ENCODE data around the gene ARMC8.

The ARMC8 gene

DNA sequence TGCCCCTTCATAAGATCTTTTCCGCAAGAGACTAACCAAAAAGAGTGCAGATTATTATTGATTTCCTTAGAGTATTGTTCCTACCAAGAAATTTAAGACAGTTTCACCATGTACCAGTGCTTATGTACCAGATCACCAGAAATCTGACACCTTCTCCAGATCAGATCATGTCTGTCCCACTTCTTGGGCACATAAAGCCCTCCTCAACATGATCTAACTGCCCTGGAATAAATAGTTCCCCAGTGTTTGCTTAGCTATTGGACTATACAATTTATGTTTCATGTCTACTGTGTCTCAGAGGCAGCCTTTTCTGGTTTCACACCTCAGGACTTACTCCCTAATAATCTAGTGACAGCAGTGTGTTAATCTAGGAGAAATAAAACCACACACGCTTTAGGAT lies 95.7 kb downstream of the ARMC8 start:
- CTCF ChIA-PET, result interaction anchor here (0.8 to 1.2 kb wide), 2 partner anchors 10 to 312 kb away, joined by 3 read pairs; no protein-coding TSS in a partner anchor
- no peak overlapping the region for H3K27ac Mint-ChIP-seq
- H3K4me3 Mint-ChIP-seq, result no peak overlapping the region
- no peaks in the 10 kb centered on the region for H3K27me3 Mint-ChIP-seq
- H3K4me1 Mint-ChIP-seq, result no peaks in the 10 kb centered on the region
- H3K9me3 Mint-ChIP-seq, result no peaks in the 10 kb centered on the region
- H3K36me3 Mint-ChIP-seq, result peaks cover 10% of the 10 kb centered on the region
- no peak for DNase-seq

DNA sequence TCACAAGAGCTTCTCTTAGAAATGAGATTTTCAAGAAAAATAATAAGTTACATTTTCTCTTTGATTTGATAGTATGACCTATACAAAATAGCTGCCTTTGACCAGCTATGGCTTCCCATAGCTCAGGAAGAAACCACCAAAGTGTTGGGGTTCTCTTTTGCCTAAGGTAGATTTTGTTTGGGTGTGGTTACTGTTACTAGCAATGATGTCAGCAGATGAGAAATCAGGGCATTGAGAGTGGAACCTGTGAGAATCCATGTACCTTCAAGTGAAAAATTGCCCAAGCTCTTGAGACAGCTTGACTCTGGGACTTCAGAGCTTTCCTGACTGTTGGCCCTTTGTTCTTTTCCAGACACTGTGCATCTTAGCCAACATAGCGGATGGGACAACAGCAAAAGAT lies 97.0 kb downstream of the ARMC8 start:
- H3K4me3 Mint-ChIP-seq, result no peak overlapping the region
- H3K27me3 Mint-ChIP-seq, result no peaks in the 10 kb centered on the region
- no peaks in the 10 kb centered on the region for H3K4me1 Mint-ChIP-seq
- no peaks in the 10 kb centered on the region for H3K9me3 Mint-ChIP-seq
- CTCF ChIA-PET, result interaction anchor here (0.7 to 1.2 kb wide), 4 partner anchors 9 to 165 kb away, joined by 3 to 4 read pairs (median 3); no protein-coding TSS in a partner anchor
- no peak for DNase-seq
- H3K27ac Mint-ChIP-seq, result no peak overlapping the region
- peaks cover 18% of the 10 kb centered on the region for H3K36me3 Mint-ChIP-seq

DNA sequence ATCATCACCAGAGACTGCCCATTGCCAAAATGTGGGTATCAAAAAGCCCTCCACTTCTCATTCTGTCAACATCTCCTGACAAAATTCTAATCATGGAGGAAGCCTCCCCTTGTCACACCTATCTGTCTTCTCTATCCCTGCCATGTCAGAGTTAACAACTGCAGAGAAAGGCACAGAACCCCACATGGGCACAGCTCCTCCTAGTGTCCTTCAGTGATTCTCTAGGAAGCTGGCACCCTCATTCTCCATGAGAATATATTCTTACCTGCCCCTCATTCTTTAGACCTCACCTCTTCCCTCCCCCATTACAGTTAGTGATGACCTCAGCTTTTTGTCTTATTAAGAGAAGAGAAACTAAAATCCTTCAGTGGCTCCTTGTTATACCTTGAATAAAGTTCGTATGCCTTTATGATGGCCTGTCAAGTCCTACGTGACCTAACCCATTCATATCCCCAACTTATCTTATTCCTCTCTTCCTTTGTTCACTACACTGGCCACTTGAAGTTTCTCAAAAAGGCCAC lies 97.9 kb downstream of the ARMC8 start:
- H3K27me3 Mint-ChIP-seq, result no peaks in the 10 kb centered on the region
- H3K27ac Mint-ChIP-seq, result no peak overlapping the region
- peaks cover 24% of the 10 kb centered on the region for H3K36me3 Mint-ChIP-seq
- no peak for DNase-seq
- no peak overlapping the region for H3K4me3 Mint-ChIP-seq
- CTCF ChIA-PET, result interaction anchor here (1.1 kb wide), 1 partner anchor 9 kb away, joined by 3 read pairs; no protein-coding TSS in a partner anchor
- no peaks in the 10 kb centered on the region for H3K9me3 Mint-ChIP-seq
- H3K4me1 Mint-ChIP-seq, result no peaks in the 10 kb centered on the region

DNA sequence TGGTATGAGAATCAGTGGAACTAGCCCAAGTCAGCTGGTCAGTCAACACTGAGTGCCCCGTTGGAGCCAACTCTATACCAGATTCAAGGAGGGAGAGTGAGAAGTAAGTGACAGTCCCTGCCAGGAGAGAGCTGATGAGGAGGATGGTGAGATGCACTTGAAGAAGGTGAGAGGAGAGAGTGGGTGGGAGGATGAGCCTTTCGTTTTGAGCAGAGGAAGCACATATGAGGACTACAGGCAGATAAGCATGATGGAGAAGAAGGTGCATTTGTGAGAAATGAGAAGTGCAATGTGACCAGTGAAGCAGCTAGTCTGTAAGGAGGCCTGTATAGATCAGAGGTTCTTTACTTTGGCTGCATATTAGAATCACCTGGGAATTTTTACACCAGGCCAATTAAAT lies 102.2 kb downstream of the ARMC8 start:
- no peaks in the 10 kb centered on the region for H3K4me1 Mint-ChIP-seq

DNA sequence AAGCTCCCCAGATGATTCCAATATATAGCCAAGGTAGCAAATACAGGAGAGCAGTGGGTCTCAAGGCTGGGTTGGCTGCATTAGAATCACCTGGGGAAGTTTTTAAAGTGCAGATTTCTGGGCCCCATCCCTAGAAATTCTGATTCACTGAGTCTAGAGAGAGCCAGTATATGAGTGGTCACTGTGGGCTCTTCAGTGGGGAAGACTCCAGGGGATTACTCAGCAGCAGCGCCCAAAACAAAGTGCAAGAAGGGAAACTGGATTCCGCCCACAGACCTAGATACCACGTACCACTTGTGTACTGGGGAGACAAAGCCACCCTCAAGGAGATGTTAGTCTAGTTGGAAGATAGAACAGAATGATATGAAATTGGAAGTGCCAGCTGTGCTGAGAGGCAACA lies 102.6 kb downstream of the ARMC8 start:
- Mint-ChIP-seq H3K27me3 (no peaks in the 10 kb centered on the region), H3K27ac (no peak overlapping the region), H3K9me3 (no peaks in the 10 kb centered on the region), H3K4me1 (no peaks in the 10 kb centered on the region), H3K4me3 (no peak overlapping the region), H3K36me3 (peaks cover 36% of the 10 kb centered on the region)
- CTCF ChIA-PET, result no interaction called here
- DNase-seq, result no peak

More for the DNA sequence above, 102.2 kb downstream of the ARMC8 start:
- CTCF ChIA-PET, result no interaction called here
- Mint-ChIP-seq H3K9me3 (no peaks in the 10 kb centered on the region), H3K36me3 (peaks cover 36% of the 10 kb centered on the region), H3K27ac (no peak overlapping the region), H3K4me3 (no peak overlapping the region), H3K27me3 (no peaks in the 10 kb centered on the region)
- no peak for DNase-seq

DNA sequence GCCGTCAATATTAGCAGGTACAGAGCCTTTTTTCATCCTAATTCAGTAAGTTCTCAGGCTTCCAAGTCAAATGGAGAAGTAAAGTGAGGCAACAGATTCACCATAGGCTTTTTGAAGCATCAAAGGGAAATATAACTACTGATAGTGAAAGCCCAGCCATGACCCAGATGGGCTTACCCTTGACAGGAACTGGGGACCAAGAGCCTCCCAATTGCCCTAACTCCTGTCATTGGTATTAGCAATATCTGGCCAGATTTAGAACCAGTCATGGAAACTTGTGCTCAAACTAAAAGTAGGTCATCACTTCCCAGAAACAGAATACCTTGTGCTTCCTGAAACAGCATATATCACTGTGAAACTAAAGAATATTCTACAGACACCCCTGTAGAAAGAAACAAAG lies 109.5 kb downstream of the ARMC8 start:
- CTCF ChIA-PET, result interaction anchor here (0.6 kb wide), 1 partner anchor 252 kb away, joined by 3 read pairs; no protein-coding TSS in a partner anchor
- Mint-ChIP-seq H3K27me3 (no peaks in the 10 kb centered on the region), H3K27ac (no peak overlapping the region), H3K9me3 (no peaks in the 10 kb centered on the region), H3K4me1 (peaks cover 14% of the 10 kb centered on the region), H3K36me3 (peaks cover 43% of the 10 kb centered on the region), H3K4me3 (no peak overlapping the region)
- DNase-seq, result no peak

DNA sequence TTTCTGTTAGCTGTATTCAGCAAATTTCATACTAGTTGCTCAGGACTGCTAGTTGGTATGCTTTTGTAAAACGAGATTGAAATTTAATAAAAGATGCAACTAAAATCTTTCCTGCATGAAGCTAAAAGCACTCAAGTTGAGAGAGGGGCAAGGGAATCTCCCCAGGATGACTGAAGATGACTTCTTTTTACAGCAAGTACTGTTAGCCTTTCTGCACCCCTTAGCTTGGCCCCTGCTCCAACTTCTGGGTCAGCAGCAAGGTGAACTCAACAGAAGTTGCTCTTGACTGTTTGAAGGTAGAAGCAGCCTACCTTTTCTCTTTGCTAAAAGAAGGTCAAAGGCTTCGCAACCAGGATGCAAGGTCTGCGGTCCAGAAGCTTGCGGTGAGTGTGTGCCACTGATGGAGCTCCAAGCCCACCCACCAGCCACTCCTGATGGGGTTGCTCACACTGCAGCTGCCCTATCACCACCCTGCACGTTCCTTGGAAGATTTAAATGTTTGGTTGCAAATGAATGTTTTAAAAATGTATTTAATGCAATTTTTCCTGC lies 110.0 kb downstream of the ARMC8 start:
- no peak for DNase-seq
- H3K9me3 Mint-ChIP-seq, result no peaks in the 10 kb centered on the region
- H3K27ac Mint-ChIP-seq, result no peak overlapping the region
- H3K27me3 Mint-ChIP-seq, result no peaks in the 10 kb centered on the region
- CTCF ChIA-PET, result interaction anchor here (0.6 kb wide), 1 partner anchor 252 kb away, joined by 3 read pairs; no protein-coding TSS in a partner anchor
- peaks cover 14% of the 10 kb centered on the region for H3K4me1 Mint-ChIP-seq
- peaks cover 41% of the 10 kb centered on the region for H3K36me3 Mint-ChIP-seq
- H3K4me3 Mint-ChIP-seq, result no peak overlapping the region

DNA sequence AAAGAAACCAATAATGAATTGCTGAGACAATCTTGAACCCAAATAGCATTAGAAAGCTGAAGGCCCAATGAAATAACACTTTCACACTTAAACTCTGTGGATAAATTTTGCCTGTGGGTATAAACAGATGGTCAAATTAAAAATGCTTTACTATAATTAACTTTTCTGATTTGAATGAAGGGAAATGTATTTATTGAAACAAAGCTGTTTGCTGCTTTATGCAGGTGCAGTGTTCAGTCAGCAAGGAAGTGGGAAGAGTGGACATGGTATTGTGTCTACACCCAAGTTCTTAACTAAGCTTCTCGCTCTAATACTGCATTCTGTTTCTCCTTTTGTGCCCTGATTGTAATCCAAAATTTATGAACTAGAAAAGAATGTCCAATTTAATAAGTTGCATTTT lies 110.8 kb downstream of the ARMC8 start:
- CTCF ChIA-PET, result no interaction called here

DNA sequence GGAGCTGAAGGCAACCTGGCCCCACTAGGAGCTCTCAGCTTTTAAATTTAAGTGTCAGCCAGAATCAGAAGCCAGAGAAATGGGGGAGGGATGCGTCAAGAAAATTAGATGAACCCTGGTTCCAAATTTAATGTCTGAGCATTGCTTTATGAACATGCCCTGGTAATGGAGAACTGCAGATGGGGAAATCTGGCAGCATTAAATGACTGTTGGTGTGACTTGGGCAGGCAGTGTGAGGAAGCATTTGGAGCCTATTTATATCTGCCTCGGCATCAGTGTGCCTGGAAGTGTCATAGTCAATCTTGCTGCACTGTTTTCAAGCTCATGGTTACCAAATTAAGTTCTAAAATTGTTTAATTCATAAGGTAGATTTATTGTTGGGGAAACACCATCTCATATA lies 113.5 kb downstream of the ARMC8 start:
- Mint-ChIP-seq H3K4me3 (no peak overlapping the region), H3K36me3 (peaks cover 24% of the 10 kb centered on the region), H3K27me3 (no peaks in the 10 kb centered on the region), H3K9me3 (no peaks in the 10 kb centered on the region), H3K4me1 (peaks cover 14% of the 10 kb centered on the region), H3K27ac (no peak overlapping the region)
- no peak for DNase-seq
- CTCF ChIA-PET, result interaction anchor here (1.3 kb wide), 1 partner anchor 28 kb away, joined by 3 read pairs; no protein-coding TSS in a partner anchor

More for the DNA sequence above, 110.8 kb downstream of the ARMC8 start:
- peaks cover 14% of the 10 kb centered on the region for H3K4me1 Mint-ChIP-seq
- no peaks in the 10 kb centered on the region for H3K27me3 Mint-ChIP-seq
- H3K27ac Mint-ChIP-seq, result no peak overlapping the region
- H3K4me3 Mint-ChIP-seq, result no peak overlapping the region
- H3K9me3 Mint-ChIP-seq, result no peaks in the 10 kb centered on the region
- H3K36me3 Mint-ChIP-seq, result peaks cover 36% of the 10 kb centered on the region
- DNase-seq, result no peak

DNA sequence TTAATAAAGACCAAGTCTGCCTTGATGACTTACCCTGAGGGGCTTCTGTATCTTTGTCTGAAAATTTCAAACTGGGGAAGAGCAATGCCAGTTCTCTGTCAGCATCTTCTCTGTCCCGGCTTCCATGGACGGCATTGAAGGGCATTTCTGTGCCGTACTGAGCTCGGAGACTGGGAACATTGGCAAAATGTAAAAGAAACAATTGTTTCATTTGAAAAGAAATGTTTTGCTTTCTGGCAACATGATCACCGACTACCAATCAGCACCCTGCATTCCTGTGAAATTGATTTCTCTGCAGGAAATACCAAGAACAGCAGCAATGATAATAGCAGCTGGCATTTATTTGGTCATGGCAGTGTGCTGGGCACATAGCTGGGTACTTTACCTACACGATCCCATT lies 116.4 kb downstream of the ARMC8 start:
- H3K27ac Mint-ChIP-seq, result no peak overlapping the region
- H3K4me3 Mint-ChIP-seq, result no peak overlapping the region
- no peaks in the 10 kb centered on the region for H3K27me3 Mint-ChIP-seq
- DNase-seq, result no peak
- H3K9me3 Mint-ChIP-seq, result peaks cover 10% of the 10 kb centered on the region
- no peaks in the 10 kb centered on the region for H3K4me1 Mint-ChIP-seq
- peaks cover 9% of the 10 kb centered on the region for H3K36me3 Mint-ChIP-seq
- CTCF ChIA-PET, result no interaction called here

DNA sequence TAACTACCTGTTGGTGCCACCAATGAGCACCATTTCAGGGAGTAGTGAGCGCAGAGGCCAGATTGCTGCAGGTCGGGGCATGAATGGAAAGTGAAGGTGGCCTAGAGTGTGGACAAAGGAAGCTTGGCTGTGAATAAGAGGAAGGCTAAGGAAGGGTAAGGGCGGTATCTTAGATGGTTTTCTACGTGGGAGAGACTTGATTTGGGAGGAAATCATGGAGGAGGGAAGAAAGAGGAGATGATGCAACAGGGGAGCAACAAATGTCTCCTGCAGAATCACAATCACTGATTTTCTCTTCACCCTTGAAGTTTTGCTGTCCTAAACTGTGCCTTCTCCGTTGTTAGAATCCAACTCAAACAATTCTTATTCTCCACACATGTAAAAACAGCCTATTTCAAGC lies 120.8 kb downstream of the ARMC8 start:
- CTCF ChIA-PET, result no interaction called here
- Mint-ChIP-seq H3K4me1 (no peaks in the 10 kb centered on the region), H3K27ac (no peak overlapping the region), H3K9me3 (peaks cover 14% of the 10 kb centered on the region), H3K4me3 (no peak overlapping the region), H3K36me3 (no peaks in the 10 kb centered on the region), H3K27me3 (peaks cover 10% of the 10 kb centered on the region)
- no peak for DNase-seq

DNA sequence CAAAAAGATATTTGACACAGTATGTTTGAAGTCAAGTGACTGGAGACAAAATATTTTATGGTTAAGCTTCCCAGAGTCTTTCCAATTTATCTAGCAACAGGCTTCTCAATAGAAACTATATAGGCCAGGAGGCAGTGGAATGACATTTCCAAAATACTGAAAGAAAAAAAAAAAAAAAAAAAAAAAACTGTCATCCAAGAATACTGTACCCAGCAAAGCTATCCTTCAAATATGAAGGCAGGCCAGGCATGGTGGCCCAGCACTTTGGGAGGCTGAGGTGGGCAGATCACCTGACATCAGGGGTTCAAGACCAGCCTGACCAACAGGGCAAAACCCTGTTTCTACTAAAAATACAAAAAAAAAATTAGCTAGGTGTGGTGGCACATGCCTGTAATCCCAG lies 121.7 kb downstream of the ARMC8 start:
- Mint-ChIP-seq H3K9me3 (peaks cover 14% of the 10 kb centered on the region), H3K4me3 (no peak overlapping the region), H3K4me1 (no peaks in the 10 kb centered on the region), H3K36me3 (no peaks in the 10 kb centered on the region), H3K27me3 (peaks cover 13% of the 10 kb centered on the region), H3K27ac (no peak overlapping the region)
- CTCF ChIA-PET, result no interaction called here
- no peak for DNase-seq

DNA sequence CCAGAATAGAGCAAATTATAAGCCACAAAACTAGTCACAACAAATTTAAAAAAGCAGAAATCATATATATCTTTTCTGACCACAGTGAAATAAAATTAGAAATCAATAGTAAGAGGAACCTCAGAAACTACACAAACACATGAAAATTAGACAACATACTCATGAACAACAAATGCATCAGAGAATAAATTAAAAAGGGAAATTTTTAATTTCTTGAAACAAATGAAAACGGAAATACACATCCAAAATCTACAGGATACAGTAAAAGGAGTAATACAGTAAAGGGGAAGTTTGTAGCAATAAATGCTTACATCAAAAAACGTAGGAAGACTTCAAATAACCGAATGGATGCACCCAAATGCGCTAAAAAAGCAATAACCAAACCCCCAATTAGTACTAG lies 123.4 kb downstream of the ARMC8 start:
- peaks cover 14% of the 10 kb centered on the region for H3K9me3 Mint-ChIP-seq
- no peaks in the 10 kb centered on the region for H3K4me1 Mint-ChIP-seq
- H3K27me3 Mint-ChIP-seq, result peaks cover 20% of the 10 kb centered on the region
- no peak overlapping the region for H3K27ac Mint-ChIP-seq
- no peak for DNase-seq
- CTCF ChIA-PET, result no interaction called here
- no peak overlapping the region for H3K4me3 Mint-ChIP-seq
- H3K36me3 Mint-ChIP-seq, result no peaks in the 10 kb centered on the region

DNA sequence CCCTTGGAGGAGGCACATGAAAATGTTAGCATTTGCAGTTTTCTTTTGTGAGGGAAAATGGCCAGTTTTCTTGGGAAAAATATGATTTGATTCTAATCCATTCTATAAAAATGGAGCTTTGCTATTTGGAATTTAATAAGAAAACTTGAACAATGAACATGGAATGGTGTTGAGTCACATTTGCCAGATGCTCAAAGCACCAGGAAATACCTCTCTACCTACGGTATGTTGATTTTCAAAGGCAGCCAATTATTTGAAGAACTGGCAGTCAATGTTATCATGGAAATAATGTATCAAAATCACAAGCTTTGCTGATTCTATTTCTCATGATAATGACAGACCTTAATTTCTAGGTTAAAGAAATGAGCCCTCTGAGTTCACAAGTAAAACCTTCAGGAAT lies 127.7 kb downstream of the ARMC8 start:
- peaks cover 4% of the 10 kb centered on the region for H3K9me3 Mint-ChIP-seq
- H3K27me3 Mint-ChIP-seq, result peaks cover 15% of the 10 kb centered on the region
- H3K36me3 Mint-ChIP-seq, result no peaks in the 10 kb centered on the region
- CTCF ChIA-PET, result no interaction called here
- no peaks in the 10 kb centered on the region for H3K4me1 Mint-ChIP-seq
- DNase-seq, result no peak
- H3K27ac Mint-ChIP-seq, result no peak overlapping the region
- H3K4me3 Mint-ChIP-seq, result no peak overlapping the region

DNA sequence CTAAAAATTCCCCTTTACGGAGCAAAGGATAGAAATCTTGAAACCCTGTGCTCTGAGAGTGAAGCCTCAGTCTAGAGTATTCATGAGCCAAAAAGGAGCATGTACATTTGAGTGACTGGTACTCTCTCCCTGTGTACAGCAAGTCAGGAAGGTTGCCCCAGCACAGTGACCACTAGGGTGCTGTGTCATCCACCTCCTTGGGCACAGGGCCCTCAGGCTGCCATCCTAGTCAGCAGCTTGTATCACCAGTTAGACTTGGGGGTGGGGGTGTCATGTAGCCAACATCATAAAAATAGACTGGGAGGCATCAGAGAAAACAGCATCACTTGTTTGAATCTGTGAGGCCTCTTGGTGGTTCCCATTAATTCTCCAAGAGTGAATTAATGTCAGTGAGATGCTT lies 130.6 kb downstream of the ARMC8 start:
- no peak overlapping the region for H3K27ac Mint-ChIP-seq
- peaks cover 11% of the 10 kb centered on the region for H3K4me1 Mint-ChIP-seq
- DNase-seq, result no peak
- no peaks in the 10 kb centered on the region for H3K36me3 Mint-ChIP-seq
- CTCF ChIA-PET, result no interaction called here
- H3K27me3 Mint-ChIP-seq, result peaks cover 11% of the 10 kb centered on the region
- no peak overlapping the region for H3K4me3 Mint-ChIP-seq
- no peaks in the 10 kb centered on the region for H3K9me3 Mint-ChIP-seq

Data from activated naive CD4-positive, alpha-beta T cell treated with anti-CD3 and anti-CD28 coated beads, Interleukin-2, amount 10 ng/mL, durations not matched to agents 7 days and 5 days (primary cell).